HG03045 (cell line): ENCODE results near the gene FMR1.

Experiments used
- ATAC-seq: cut with Tn5 transposase; IDR thresholded peaks from one replicate; pipeline ENCODE4 v1.9.1; 2021; ENCODE audit warnings: mild to moderate bottlenecking, moderate library complexity; ENCODE audit not compliant: unreplicated experiment

Gene FMR1

GRCh38 chrX:147914591-147914990, 2.9 kb downstream of the FMR1 start:
- ATAC-seq, result no peak

GRCh38 chrX:147916375-147916968, 4.8 kb downstream of the FMR1 start:
- ATAC-seq, result no peak

- ATAC-seq, result no peak
These were observed 6.3 kb downstream of the FMR1 start for GRCh38 chrX:147917700-147918695.

- no peak for ATAC-seq
These were observed 8.5 kb downstream of the FMR1 start for GRCh38 chrX:147920161-147920666.

GRCh38 chrX:147923605-147924004, 11.9 kb downstream of the FMR1 start:
- no peak for ATAC-seq

GRCh38 chrX:147927256-147927655, 15.5 kb downstream of the FMR1 start:
- ATAC-seq, result no peak

- no peak for ATAC-seq
These were observed 22.1 kb downstream of the FMR1 start for GRCh38 chrX:147933815-147934214.

- ATAC-seq, result no peak
These were observed 23.5 kb downstream of the FMR1 start for GRCh38 chrX:147935156-147935758.

GRCh38 chrX:147945286-147945685, 33.6 kb downstream of the FMR1 start:
- no peak for ATAC-seq

GRCh38 chrX:147948531-147948930, 36.8 kb downstream of the FMR1 start:
- ATAC-seq, result no peak

GRCh38 chrX:147950352-147950751, 38.6 kb downstream of the FMR1 start:
- no peak for ATAC-seq

GRCh38 chrX:147953976-147954375, 42.3 kb downstream of the FMR1 start:
- no peak for ATAC-seq

GRCh38 chrX:147957291-147957690, 45.6 kb downstream of the FMR1 start:
- ATAC-seq, result no peak

- ATAC-seq, result no peak
These were observed 46.6 kb downstream of the FMR1 start for GRCh38 chrX:147958291-147958690.

- no peak for ATAC-seq
These were observed 49.0 kb downstream of the FMR1 start for GRCh38 chrX:147960722-147961121.

- no peak for ATAC-seq
These were observed 50.8 kb downstream of the FMR1 start for GRCh38 chrX:147962476-147962875.

- ATAC-seq, result no peak
These were observed 67.2 kb downstream of the FMR1 start for GRCh38 chrX:147978931-147979330.

- no peak for ATAC-seq
These were observed 69.5 kb downstream of the FMR1 start, which contains the start of gene FMR1NB for GRCh38 chrX:147981038-147981752. TSS of gene FMR1NB (plus strand) at chrX:147981337. CDS start at chrX:147981403, 66 bp downstream.
